GM19324 (cell line): ENCODE measurements around the gene TRABD2B.

ENCODE experiments used
- ATAC-seq: cut with Tn5 transposase; IDR thresholded peaks from one replicate; pipeline ENCODE4 v1.9.1; 2021; ENCODE audit warnings: mild to moderate bottlenecking, moderate library complexity; ENCODE audit not compliant: unreplicated experiment, low FRiP score

TRABD2B gene

DNA sequence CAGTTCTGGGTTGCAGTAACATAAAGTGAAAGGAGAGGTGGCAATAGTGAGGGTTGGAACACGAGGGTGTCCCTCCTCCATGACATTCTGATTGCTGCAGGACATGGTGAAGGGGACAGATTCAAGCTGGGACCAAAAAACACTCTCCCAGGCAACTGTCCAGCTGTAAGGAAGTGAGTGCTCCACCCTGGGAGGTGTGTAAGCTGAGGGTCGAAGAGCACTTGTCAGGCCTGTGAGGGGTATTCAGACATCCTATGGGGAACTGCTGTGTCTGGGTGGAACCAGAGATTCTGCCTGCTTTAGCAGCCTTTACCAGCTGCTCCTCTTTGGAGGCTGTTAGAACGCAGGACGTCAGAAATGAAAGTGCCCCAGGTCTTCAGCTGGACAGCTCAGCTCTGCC is 212.1 kb downstream of the TRABD2B start:
- ATAC-seq: no peak

DNA sequence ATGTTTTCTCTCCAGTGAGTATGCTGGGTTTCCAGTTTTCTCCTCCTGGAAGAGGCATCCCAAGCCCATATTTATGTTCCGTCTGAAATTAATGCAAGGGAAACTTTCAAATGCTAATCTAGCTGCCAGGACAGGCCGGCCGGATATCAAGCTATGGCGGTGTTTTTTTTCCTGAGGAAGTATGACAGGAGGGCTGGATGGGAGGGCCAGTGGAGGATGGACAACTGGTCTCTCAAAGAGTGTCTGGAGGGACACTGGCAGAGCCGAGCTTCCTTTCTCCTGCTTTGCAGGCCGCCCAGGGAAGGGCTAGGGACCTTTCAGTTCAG is 212.7 kb downstream of the TRABD2B start:
- no peak for ATAC-seq

DNA sequence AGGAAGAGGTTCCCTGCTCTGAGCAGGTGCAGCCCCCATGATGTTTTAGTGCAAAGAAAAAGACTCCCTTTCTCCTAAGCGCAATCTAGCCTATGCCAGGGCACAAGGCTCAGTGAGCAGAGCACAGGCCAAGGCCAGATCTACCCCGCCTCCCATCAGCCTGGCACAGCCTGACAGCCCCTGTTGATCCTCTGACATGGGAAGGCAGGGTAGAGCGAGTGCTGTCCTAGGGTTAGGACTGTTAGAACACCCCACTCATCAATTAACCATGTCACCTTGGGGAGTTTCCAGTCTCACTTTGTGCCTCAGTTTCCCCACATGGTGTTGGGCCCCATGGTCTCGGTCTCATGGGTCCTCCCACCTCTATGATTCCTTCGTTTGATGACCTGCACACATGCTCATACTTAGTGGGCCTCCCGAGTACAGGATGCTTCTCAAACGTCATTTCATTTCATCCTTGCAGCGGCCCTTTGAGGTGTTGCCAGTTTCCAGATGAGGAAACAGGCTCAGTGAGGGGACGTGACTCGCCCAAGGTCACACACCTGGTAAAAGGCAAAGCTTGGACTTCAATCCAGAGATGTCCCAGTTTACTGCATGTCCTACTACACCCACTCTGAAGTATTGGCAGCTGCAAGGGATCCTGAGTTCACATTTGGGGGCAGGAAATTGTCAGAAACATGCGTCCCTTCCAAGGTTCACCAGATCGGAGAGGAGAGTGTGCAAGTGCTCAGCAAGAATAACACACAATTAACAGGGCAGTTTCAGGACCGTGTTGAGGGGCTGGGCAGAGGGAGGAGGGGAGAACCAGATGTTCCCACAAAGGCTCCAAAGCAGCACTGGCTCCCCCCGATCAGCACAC is 213.3 kb downstream of the TRABD2B start:
- no peak for ATAC-seq

- ATAC-seq: no peak
Measured at GRCh38 chr1:47782414-47783166, 214.6 kb downstream of the TRABD2B start.

GRCh38 chr1:47781171-47781959 is 215.8 kb downstream of the TRABD2B start:
- no peak for ATAC-seq

DNA sequence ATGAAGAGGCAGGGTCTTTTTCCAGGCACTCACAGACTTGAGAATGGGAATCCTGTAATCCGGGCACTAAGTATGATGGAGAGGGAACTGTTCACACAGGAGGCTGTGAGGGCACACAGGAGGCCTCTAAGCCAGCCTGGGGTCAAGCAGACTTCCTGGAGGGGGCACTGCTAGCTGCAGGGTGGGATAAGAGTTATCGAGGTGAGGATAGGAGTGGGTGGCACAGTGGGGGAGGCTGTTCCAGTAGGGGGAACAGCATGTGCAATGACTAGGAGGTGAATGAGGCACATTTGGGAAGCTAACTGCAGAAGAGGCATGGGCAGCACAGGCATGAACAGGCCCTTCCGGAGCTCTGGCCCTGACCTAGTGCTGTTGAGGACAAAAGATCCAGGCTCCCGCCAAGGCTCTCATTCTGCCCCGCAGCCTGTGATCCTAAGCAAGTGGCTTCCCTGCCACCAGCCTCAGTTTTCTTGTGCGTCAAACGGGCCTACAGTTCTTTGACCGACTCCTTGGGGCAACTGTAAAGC is 216.7 kb downstream of the TRABD2B start:
- ATAC-seq: no peak

- no peak for ATAC-seq
Measured at GRCh38 chr1:47779613-47780012, 217.6 kb downstream of the TRABD2B start.

GRCh38 chr1:47778280-47778679 is 218.9 kb downstream of the TRABD2B start:
- ATAC-seq: no peak

- no peak for ATAC-seq
Measured at GRCh38 chr1:47777322-47777721, 219.9 kb downstream of the TRABD2B start.

GRCh38 chr1:47776667-47777131 is 220.5 kb downstream of the TRABD2B start:
- ATAC-seq: no peak

DNA sequence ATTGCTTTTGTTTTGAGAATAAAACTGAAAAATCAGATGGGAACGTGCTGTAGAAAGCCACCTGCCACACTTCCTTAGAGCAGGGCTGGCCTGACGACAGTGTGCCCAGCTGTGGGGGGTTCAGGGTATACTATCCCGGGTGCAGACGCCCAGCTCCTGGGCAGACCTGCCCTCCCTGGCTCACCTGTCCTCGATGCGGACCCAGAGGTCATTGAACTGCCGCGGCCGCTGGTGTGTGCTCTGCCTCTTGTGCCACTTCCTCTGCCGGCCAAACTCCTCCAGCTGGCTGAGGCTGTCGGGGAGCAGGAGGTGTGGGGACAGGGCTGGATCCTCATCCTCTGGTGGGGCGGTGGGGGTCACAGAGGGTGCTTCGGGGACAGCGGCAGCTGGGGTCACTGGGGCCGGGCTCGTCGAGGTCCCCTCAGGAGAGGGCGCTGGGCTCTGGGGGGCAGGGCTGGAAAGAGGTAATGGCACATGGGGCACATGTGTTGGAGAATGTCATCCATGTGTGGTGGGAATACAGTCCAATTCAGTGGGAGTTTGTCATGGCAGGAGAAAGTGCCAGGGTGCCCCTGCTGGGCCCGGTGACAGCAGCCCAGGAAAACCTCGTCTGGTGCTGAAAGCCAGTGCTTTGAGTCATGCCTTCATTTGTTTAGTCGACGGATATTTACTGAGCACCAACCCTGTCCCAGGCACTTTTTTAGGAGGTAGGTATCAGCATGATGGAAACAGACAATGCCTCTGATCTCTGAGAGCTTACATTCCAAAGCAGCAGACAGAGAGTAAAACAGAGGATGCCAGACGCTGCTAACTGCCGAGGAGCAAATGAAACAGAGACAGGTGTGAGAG is 222.0 kb downstream of the TRABD2B start:
- no peak for ATAC-seq

DNA sequence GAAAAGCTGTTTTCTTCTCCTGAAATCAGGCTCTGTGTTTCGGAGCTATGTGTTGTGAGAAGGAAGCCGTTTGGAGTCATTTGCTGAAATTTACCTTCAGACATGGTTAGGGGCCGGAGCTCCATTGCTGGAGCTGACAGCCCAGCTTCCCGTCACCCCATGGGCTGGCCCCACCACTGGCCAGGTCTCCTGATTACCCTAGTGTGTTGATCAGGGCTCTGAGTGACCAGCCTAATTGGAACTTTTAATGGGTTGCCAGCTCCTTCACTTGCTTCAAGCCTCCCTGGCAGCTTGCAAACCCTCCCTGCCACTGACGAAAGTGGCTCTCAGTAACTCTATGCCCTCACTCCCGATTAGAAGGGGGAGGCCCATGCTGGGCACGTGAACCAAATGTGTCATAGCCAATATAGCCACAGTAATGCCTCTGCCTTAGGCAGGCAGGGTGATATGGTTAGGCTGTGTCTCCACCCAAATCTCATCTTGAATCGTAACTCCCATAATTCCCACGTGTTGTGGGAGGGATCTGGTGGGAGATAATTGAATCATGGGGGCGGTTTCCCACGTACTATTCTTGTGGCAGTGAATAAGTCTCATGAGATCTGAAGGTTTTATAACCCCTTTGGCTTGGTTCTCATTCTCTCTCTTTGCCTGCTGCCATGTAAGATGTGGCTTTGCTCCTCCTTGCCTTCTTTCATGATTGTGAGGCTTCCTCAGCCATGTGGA is 224.1 kb downstream of the TRABD2B start:
- no peak for ATAC-seq

DNA sequence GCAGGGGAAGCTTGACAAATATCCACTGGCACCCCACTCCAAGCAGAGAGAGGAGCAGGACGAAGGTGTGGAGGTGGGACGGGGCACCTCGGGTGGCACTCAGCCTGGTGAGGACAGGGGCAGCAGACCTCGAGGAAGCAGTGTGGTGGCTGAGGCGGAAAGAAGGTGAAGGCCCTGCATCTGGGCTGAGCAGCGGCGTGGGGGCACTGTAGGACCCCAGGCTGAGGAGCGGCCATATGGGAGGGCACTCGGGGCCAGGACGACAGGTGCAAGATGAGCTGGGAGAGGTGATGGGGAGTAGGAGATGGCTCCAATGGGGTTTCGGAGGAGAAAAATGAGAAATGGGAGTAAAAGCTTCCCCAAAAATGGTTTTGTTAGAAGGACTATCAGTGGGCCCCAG is 224.9 kb downstream of the TRABD2B start:
- no peak for ATAC-seq

- no peak for ATAC-seq
Measured at GRCh38 chr1:47771751-47772150, 225.4 kb downstream of the TRABD2B start.

GRCh38 chr1:47769983-47770382 is 227.2 kb downstream of the TRABD2B start:
- no peak for ATAC-seq

DNA sequence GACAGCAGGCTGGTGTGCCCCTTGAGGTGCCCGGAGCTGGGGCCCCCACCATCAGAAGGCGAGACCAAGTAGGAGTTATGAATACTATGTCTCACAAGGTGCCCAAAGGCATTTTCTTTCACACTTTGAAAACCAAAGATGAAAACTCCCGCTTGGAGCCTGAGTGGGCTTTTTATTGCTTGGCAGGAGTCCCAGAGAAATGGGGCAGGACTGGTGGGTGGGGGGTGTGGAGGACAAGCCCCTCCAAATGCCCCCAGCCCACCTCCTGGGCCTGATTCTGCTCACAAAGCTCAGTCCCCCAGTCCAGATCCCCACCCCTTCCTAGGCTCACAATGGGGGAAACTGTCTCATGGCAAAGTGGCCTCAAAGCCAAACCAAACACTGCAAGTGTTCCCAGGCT is 227.9 kb downstream of the TRABD2B start:
- ATAC-seq: no peak

DNA sequence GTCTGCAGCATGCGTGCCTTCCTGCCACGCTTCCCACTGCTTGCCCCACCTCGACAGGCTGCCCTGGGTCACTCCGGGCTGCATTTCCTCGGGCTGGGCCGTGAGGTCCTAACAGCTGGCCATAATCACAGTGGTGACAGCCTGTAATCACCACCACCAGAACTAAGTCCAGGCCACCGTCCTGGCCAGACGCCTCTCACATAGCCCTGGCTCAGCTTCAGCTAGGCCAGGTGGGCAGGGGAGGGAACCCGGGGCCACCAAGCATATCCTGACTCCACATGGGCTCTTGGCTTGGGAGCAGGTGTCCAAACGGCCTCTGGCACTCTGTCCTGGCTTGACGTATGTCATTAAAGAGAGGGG is 229.5 kb downstream of the TRABD2B start:
- no peak for ATAC-seq

DNA sequence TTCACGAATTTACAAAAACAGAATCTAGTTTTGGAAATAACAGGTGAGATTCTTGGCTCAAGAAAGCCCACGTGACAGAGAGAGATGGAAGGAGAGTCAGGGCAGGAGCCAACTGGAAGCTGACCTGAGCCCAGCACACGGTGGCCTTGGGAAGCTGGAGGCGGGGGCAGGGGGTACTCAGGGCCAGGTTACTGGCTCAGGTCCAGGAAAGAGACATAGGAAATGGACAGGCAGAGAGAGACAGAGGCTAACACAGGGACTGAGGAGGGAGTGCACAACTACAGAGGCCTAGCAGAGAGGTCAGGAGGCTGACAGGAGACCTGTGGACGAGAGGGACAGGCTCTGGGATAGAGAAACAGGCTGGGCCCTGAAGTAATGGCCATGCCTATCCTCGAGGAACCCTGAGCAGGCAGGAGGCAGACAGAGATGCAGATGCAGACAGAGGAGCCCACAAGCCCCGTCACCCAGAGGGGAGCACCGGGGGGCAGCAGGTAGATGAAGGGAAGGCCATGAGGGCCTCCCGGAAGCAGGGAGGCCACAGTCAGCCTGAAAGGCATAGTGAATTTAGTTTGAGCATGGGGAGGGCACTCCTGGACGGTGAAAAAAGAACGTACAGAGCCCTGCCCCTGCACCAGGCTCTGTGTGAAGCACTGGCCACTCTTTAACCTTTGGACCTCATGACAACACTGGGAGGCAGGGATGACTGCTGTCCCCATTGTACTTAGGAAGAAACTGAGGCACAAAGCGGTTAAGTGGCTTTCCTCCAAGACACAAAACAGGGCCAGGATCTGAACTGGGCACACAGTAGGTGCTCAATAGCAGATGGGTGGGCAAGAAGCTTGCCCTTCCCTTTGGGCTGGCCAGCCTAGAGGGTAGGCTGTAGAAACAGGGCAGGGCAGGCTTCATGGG is 230.1 kb downstream of the TRABD2B start:
- ATAC-seq: no peak
